HEK293 (cell line): Measurements from ENCODE around the gene MED6.
A peak's percentile ranks its signal among the peaks of the same experiment; 100 is the strongest.

Experiments used
- AEBP2 ChIP-seq: fragments of 450-650 bp; formaldehyde crosslinking; IDR thresholded peaks from 2 replicates; pipeline ENCODE4 v1.5.1; 2016; ENCODE audit warnings: missing biosample characterization, missing genetic modification characterization, borderline replicate concordance
- PRDM1 ChIP-seq: fragments of 450-650 bp; formaldehyde crosslinking; IDR thresholded peaks from 2 replicates; pipeline ENCODE4; 2016; ENCODE audit warnings: missing biosample characterization, missing genetic modification characterization
- RBAK ChIP-seq: fragments of 450-650 bp; formaldehyde crosslinking; IDR thresholded peaks from 2 replicates; pipeline ENCODE4 v1.5.1; 2016; ENCODE audit warnings: missing biosample characterization, missing genetic modification characterization
- SCRT1 ChIP-seq: fragments of 450-650 bp; formaldehyde crosslinking; IDR thresholded peaks from 2 replicates; pipeline ENCODE4 v1.5.1; 2016; ENCODE audit warnings: missing biosample characterization, missing genetic modification characterization, borderline replicate concordance
- ZFP3 ChIP-seq: fragments of 450-650 bp; formaldehyde crosslinking; IDR thresholded peaks from 2 replicates; pipeline ENCODE4 v1.5.1; 2016; ENCODE audit warnings: low read depth, missing biosample characterization, missing genetic modification characterization
- ZNF10 ChIP-seq: fragments of 450-650 bp; formaldehyde crosslinking; IDR thresholded peaks from 2 replicates; pipeline ENCODE4 v1.5.1; 2017; ENCODE audit warnings: missing biosample characterization, missing genetic modification characterization
- ZNF18 ChIP-seq: fragments of 450-650 bp; formaldehyde crosslinking; IDR thresholded peaks from 2 replicates; pipeline ENCODE4 v1.5.1; 2016; ENCODE audit warnings: missing biosample characterization, missing genetic modification characterization
- ZNF19 ChIP-seq: fragments of 450-650 bp; formaldehyde crosslinking; IDR thresholded peaks from 2 replicates; pipeline ENCODE4; 2016; ENCODE audit warnings: missing biosample characterization, missing genetic modification characterization, low read depth
- ZNF341 ChIP-seq: fragments of 450-650 bp; formaldehyde crosslinking; IDR thresholded peaks from 2 replicates; pipeline ENCODE4; 2016; ENCODE audit warnings: low read depth, missing biosample characterization, missing genetic modification characterization
- ZNF645 ChIP-seq: fragments of 450-650 bp; formaldehyde crosslinking; IDR thresholded peaks from 2 replicates; pipeline ENCODE4; 2016; ENCODE audit warnings: missing biosample characterization, missing genetic modification characterization
- ZNF658 ChIP-seq: fragments of 450-650 bp; formaldehyde crosslinking; IDR thresholded peaks from 2 replicates; pipeline ENCODE4; 2016; ENCODE audit warnings: missing biosample characterization, missing genetic modification characterization
- ZNF701 ChIP-seq: fragments of 450-650 bp; formaldehyde crosslinking; IDR thresholded peaks from 2 replicates; pipeline ENCODE4 v1.5.1; 2016; ENCODE audit warnings: missing biosample characterization, missing genetic modification characterization
- ZNF777 ChIP-seq: fragments of 450-650 bp; formaldehyde crosslinking; IDR thresholded peaks from 2 replicates; pipeline ENCODE4 v1.5.1; 2017; ENCODE audit warnings: missing biosample characterization, missing genetic modification characterization, borderline replicate concordance
- ZNF785 ChIP-seq: fragments of 450-650 bp; formaldehyde crosslinking; IDR thresholded peaks from 2 replicates; pipeline ENCODE4 v1.5.1; 2016; ENCODE audit warnings: missing biosample characterization, missing genetic modification characterization
- ZNF843 ChIP-seq: fragments of 450-650 bp; formaldehyde crosslinking; IDR thresholded peaks from 2 replicates; pipeline ENCODE4 v1.5.1; 2016; ENCODE audit warnings: missing biosample characterization, missing genetic modification characterization
- ZSCAN5A ChIP-seq: fragments of 450-650 bp; formaldehyde crosslinking; IDR thresholded peaks from 2 replicates; pipeline ENCODE4 v1.5.1; 2016; ENCODE audit warnings: missing biosample characterization, missing genetic modification characterization
- TF ChIP-seq, protein P1 (sequence below): fragments of 450-650 bp; formaldehyde crosslinking; IDR thresholded peaks from 2 replicates; pipeline ENCODE4 v1.5.1; 2016; ENCODE audit warnings: missing biosample characterization, missing genetic modification characterization
- TF ChIP-seq, protein P2 (sequence below): fragments of 450-650 bp; formaldehyde crosslinking; IDR thresholded peaks from 2 replicates; pipeline ENCODE4 v1.5.1; 2017; ENCODE audit warnings: missing biosample characterization, missing genetic modification characterization
- TF ChIP-seq, protein P3 (sequence below): fragments of 450-650 bp; formaldehyde crosslinking; IDR thresholded peaks from 2 replicates; pipeline ENCODE4 v1.5.1; 2016; ENCODE audit warnings: missing biosample characterization, missing genetic modification characterization, borderline replicate concordance
- TF ChIP-seq, protein P4 (sequence below): fragments of 450-650 bp; formaldehyde crosslinking; IDR thresholded peaks from 2 replicates; pipeline ENCODE4 v1.5.1; 2016; ENCODE audit warnings: missing biosample characterization, missing genetic modification characterization
- TF ChIP-seq, protein P5 (sequence below): fragments of 450-650 bp; IDR thresholded peaks from 2 replicates; pipeline ENCODE4 v1.5.1; 2018; ENCODE audit warnings: missing biosample characterization, mild to moderate bottlenecking, missing genetic modification characterization

The MED6 gene

DNA sequence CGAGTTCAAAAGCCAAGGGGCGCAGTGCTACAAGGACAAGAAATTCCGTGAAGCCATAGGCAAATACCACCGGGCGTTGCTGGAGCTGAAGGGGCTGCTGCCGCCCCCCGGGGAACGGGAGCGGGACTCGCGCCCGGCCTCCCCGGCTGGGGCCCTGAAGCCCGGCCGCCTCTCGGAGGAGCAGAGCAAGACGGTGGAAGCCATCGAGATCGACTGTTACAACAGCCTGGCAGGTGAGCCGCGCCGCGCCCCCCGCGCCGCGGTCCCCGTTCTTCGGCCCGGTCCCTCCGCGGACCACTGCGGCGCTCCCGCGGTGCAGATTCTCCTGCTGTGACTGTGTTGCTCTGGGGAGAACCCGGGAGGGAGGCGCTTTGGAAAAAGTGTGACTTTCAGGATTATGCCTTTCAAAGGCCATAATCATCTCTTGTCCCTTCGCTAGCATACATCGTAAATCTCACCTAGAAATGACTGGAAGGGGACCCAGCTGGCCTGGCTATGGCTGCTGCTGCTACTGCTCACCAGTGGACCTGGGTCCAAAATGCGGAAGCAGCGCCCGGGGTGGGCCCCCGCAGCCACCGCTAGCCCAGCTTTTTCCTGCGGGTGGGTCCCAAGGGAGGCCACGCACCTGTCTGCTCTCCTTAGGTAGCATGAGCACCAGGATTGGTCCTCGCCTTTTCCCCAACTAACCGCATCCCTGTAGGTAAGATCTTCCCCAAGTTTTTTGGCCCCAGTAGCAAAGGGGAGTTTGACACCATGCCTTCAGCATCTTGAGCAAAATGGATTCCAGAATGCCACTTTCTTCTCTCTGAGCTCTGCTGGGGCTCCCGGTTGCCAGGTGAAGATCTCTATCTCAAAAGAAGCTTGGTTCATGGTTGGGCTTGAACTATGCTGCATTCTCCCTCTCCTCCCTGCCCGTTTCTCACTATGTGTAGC, 42.1 kb upstream of the MED6 start (continued):
- TF ChIP-seq ZNF843 (tag by site-specific recombination) = no peak
- TF ChIP-seq ZNF658 (tag by site-specific recombination) = no peak
- TF ChIP-seq ZNF10 (tag by site-specific recombination) = no peak
- TF ChIP-seq ZNF777 (tag by site-specific recombination) = no peak
- TF ChIP-seq SCRT1 (tag by site-specific recombination) = no peak
- TF ChIP-seq ZFP3 (tag by site-specific recombination) = no peak
- TF ChIP-seq, protein P1, sequence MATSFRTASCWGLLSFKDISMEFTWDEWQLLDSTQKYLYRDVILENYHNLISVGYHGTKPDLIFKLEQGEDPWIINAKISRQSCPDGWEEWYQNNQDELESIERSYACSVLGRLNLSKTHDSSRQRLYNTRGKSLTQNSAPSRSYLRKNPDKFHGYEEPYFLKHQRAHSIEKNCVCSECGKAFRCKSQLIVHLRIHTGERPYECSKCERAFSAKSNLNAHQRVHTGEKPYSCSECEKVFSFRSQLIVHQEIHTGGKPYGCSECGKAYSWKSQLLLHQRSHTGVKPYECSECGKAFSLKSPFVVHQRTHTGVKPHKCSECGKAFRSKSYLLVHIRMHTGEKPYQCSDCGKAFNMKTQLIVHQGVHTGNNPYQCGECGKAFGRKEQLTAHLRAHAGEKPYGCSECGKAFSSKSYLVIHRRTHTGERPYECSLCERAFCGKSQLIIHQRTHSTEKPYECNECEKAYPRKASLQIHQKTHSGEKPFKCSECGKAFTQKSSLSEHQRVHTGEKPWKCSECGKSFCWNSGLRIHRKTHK (tag by site-specific recombination) = no peak
- no peak for TF ChIP-seq ZNF19 (tag by site-specific recombination)
- TF ChIP-seq ZSCAN5A (tag by site-specific recombination) = no peak
- TF ChIP-seq, protein P2, sequence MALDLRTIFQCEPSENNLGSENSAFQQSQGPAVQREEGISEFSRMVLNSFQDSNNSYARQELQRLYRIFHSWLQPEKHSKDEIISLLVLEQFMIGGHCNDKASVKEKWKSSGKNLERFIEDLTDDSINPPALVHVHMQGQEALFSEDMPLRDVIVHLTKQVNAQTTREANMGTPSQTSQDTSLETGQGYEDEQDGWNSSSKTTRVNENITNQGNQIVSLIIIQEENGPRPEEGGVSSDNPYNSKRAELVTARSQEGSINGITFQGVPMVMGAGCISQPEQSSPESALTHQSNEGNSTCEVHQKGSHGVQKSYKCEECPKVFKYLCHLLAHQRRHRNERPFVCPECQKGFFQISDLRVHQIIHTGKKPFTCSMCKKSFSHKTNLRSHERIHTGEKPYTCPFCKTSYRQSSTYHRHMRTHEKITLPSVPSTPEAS (tag by site-specific recombination) = no peak
- TF ChIP-seq, protein P3, sequence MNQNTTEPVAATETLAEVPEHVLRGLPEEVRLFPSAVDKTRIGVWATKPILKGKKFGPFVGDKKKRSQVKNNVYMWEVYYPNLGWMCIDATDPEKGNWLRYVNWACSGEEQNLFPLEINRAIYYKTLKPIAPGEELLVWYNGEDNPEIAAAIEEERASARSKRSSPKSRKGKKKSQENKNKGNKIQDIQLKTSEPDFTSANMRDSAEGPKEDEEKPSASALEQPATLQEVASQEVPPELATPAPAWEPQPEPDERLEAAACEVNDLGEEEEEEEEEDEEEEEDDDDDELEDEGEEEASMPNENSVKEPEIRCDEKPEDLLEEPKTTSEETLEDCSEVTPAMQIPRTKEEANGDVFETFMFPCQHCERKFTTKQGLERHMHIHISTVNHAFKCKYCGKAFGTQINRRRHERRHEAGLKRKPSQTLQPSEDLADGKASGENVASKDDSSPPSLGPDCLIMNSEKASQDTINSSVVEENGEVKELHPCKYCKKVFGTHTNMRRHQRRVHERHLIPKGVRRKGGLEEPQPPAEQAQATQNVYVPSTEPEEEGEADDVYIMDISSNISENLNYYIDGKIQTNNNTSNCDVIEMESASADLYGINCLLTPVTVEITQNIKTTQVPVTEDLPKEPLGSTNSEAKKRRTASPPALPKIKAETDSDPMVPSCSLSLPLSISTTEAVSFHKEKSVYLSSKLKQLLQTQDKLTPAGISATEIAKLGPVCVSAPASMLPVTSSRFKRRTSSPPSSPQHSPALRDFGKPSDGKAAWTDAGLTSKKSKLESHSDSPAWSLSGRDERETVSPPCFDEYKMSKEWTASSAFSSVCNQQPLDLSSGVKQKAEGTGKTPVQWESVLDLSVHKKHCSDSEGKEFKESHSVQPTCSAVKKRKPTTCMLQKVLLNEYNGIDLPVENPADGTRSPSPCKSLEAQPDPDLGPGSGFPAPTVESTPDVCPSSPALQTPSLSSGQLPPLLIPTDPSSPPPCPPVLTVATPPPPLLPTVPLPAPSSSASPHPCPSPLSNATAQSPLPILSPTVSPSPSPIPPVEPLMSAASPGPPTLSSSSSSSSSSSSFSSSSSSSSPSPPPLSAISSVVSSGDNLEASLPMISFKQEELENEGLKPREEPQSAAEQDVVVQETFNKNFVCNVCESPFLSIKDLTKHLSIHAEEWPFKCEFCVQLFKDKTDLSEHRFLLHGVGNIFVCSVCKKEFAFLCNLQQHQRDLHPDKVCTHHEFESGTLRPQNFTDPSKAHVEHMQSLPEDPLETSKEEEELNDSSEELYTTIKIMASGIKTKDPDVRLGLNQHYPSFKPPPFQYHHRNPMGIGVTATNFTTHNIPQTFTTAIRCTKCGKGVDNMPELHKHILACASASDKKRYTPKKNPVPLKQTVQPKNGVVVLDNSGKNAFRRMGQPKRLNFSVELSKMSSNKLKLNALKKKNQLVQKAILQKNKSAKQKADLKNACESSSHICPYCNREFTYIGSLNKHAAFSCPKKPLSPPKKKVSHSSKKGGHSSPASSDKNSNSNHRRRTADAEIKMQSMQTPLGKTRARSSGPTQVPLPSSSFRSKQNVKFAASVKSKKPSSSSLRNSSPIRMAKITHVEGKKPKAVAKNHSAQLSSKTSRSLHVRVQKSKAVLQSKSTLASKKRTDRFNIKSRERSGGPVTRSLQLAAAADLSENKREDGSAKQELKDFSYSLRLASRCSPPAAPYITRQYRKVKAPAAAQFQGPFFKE (tag by site-specific recombination) = no peak
- TF ChIP-seq, protein P4, sequence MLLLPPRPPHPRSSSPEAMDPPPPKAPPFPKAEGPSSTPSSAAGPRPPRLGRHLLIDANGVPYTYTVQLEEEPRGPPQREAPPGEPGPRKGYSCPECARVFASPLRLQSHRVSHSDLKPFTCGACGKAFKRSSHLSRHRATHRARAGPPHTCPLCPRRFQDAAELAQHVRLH = no peak
- TF ChIP-seq PRDM1 (tag by site-specific recombination) = no peak
- TF ChIP-seq ZNF701 (tag by site-specific recombination) = no peak
- TF ChIP-seq ZNF645 (tag by site-specific recombination) = no peak
- TF ChIP-seq AEBP2 (tag by site-specific recombination) = no peak
- TF ChIP-seq, protein P5, sequence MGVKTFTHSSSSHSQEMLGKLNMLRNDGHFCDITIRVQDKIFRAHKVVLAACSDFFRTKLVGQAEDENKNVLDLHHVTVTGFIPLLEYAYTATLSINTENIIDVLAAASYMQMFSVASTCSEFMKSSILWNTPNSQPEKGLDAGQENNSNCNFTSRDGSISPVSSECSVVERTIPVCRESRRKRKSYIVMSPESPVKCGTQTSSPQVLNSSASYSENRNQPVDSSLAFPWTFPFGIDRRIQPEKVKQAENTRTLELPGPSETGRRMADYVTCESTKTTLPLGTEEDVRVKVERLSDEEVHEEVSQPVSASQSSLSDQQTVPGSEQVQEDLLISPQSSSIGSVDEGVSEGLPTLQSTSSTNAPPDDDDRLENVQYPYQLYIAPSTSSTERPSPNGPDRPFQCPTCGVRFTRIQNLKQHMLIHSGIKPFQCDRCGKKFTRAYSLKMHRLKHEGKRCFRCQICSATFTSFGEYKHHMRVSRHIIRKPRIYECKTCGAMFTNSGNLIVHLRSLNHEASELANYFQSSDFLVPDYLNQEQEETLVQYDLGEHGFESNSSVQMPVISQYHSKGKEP = no peak
- peak; percentile 92 for TF ChIP-seq ZNF341 (tag by site-specific recombination)
- TF ChIP-seq ZNF785 (tag by site-specific recombination) = no peak
- TF ChIP-seq ZNF18 (tag by site-specific recombination) = no peak
- no peak for TF ChIP-seq RBAK (tag by site-specific recombination)
